Measurements from ENCODE around the gene WDFY2. TPM values are rescaled to one million over a fixed set of nuclear protein-coding genes. Genes with fewer than 3 reads are reported as not detected.

The WDFY2 gene
- total and polyA plus RNA-seq, 11 donors = 2.0 to 12.6 (median 6.5) TPM

DNA sequence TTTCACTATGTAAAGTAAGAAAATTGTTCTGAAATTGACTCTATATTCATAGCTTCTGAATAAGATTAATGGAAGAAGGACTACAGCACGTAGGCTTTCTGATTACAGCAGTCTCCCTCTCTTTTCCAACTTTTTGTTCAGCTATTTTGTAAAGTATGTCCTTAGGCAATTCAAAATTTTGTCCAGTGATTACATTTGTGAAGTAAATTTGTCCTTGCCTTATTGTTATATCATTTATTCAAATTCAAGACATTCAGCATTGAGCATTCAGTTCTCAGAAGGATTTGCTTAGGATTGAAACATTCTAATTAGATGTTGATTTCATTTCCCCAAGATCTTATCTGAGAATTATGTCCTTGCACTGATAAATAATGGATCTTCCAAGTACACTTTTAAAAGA lies 76.6 kb downstream of the WDFY2 start:
- DNase-seq (no peak), ATAC-seq (no peak)
- Histone ChIP-seq H3K27ac (no peak overlapping the region), H3K36me3 (peaks cover 0 to 8% (median 0%) of the 10 kb centered on the region in 9 donors), H3K4me3 (no peak overlapping the region), H3K4me1 (peaks cover 0 to 27% (median 5%) of the 10 kb centered on the region in 12 donors), H3K27me3 (no peaks in the 10 kb centered on the region), H3K9me3 (peaks cover 0 to 25% (median 0%) of the 10 kb centered on the region in 12 donors)
- WGBS, 4 donors = 94 to 100% (median 97%) methylated on average over 1 of the region's 1 CpG
- intact Hi-C loops (cut with DNase I) = loop anchor here in 1 of 10 donors (10.0 kb wide), 1 partner anchor 76 kb away; the partner anchor contains the start of gene WDFY2
- TF ChIP-seq POLR2A (IDR thresholded peaks at IDR 0.05) = no peak
- TF ChIP-seq, protein P1, sequence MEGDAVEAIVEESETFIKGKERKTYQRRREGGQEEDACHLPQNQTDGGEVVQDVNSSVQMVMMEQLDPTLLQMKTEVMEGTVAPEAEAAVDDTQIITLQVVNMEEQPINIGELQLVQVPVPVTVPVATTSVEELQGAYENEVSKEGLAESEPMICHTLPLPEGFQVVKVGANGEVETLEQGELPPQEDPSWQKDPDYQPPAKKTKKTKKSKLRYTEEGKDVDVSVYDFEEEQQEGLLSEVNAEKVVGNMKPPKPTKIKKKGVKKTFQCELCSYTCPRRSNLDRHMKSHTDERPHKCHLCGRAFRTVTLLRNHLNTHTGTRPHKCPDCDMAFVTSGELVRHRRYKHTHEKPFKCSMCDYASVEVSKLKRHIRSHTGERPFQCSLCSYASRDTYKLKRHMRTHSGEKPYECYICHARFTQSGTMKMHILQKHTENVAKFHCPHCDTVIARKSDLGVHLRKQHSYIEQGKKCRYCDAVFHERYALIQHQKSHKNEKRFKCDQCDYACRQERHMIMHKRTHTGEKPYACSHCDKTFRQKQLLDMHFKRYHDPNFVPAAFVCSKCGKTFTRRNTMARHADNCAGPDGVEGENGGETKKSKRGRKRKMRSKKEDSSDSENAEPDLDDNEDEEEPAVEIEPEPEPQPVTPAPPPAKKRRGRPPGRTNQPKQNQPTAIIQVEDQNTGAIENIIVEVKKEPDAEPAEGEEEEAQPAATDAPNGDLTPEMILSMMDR (IDR thresholded peaks at IDR 0.05) = no peak

GRCh38 chr13:51663973-51664957 lies 80.0 kb downstream of the WDFY2 start:
- peak in 3 of 4 donors; percentile 24 to 57 (median 34) for ATAC-seq

GRCh38 chr13:51665456-51665855 lies 81.2 kb downstream of the WDFY2 start:
- no peaks in the 10 kb centered on the region for H3K27me3 ChIP-seq
- intact Hi-C loops (cut with DNase I) = loop anchor here in 1 of 10 donors (10.0 kb wide), 1 partner anchor 81 kb away; the partner anchor contains the start of gene WDFY2
- no peak for TF ChIP-seq POLR2A (IDR thresholded peaks at IDR 0.05)
- TF ChIP-seq, protein P1 (IDR thresholded peaks at IDR 0.05) = no peak
- WGBS, 4 donors = 72 to 97% (median 90%) methylated on average over 2 of the region's 2 CpGs
- H3K4me1 ChIP-seq = peaks cover 0 to 27% (median 3%) of the 10 kb centered on the region in 12 donors
- ATAC-seq = no peak
- DNase-seq = no peak
- H3K27ac ChIP-seq = no peak overlapping the region
- H3K4me3 ChIP-seq = no peak overlapping the region
- H3K36me3 ChIP-seq = peaks cover 0 to 8% (median 0%) of the 10 kb centered on the region in 9 donors
- no peaks in the 10 kb centered on the region for H3K9me3 ChIP-seq

More at GRCh38 chr13:51663973-51664957, 80.0 kb downstream of the WDFY2 start:
- Histone ChIP-seq H3K36me3 (peaks cover 0 to 8% (median 0%) of the 10 kb centered on the region in 9 donors), H3K9me3 (no peaks in the 10 kb centered on the region), H3K27ac (peak overlapping the region in 2 of 12 donors; percentile 6 to 22), H3K27me3 (no peaks in the 10 kb centered on the region), H3K4me3 (no peak overlapping the region), H3K4me1 (peaks cover 0 to 36% (median 5%) of the 10 kb centered on the region in 12 donors)
- intact Hi-C loops (cut with DNase I) = loop anchor here in 1 of 10 donors (10.0 kb wide), 1 partner anchor 79 kb away; the partner anchor contains the start of gene WDFY2
- peak in 1 of 5 donors; percentile 20 for DNase-seq
- TF ChIP-seq, protein P1 (IDR thresholded peaks at IDR 0.05) = no peak
- TF ChIP-seq POLR2A (IDR thresholded peaks at IDR 0.05) = no peak
- WGBS, 4 donors = 79 to 87% (median 83%) methylated on average over 8 of the region's 8 CpGs

DNA sequence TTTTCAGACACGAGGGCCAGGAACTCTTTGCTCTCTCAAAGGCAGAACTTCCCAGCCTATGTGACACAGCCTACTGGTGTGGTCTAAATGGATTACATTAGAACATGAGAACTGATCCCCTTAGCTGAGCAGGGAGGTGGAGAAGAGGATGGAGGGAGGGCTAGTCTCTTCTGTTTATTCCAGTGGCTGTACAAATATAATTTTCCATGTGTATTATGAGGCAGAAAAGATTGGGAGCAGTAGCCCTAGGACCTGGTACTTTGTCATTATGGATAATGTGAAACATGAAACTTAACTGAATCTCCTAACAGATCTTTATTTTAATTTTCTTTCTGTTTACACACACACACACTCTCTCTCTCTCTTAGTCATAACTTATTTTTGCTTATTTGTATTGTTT lies 82.1 kb downstream of the WDFY2 start:
- H3K27me3 ChIP-seq = no peaks in the 10 kb centered on the region
- no peak for ATAC-seq
- intact Hi-C loops (cut with DNase I) = loop anchor here in 1 of 10 donors (10.0 kb wide), 1 partner anchor 82 kb away; the partner anchor contains the start of gene WDFY2
- 77 to 92% (median 83%) methylated on average over 1 of the region's 1 CpG for WGBS, 4 donors
- no peak overlapping the region for H3K4me3 ChIP-seq
- DNase-seq = no peak
- no peak for TF ChIP-seq POLR2A (IDR thresholded peaks at IDR 0.05)
- TF ChIP-seq, protein P1 (IDR thresholded peaks at IDR 0.05) = no peak
- H3K27ac ChIP-seq = no peak overlapping the region
- H3K36me3 ChIP-seq = peaks cover 0 to 8% (median 0%) of the 10 kb centered on the region in 9 donors
- peaks cover 0 to 5% (median 0%) of the 10 kb centered on the region in 12 donors for H3K9me3 ChIP-seq
- H3K4me1 ChIP-seq = peaks cover 0 to 27% (median 3%) of the 10 kb centered on the region in 12 donors
